Muscle of leg (tissue), 11 donors: ENCODE measurements around the gene KRTAP10-4. TPM values are rescaled to one million over a fixed set of nuclear protein-coding genes. Genes with fewer than 3 reads are reported as not detected.
"Not testable (repeated sequence)": the region's sequence is repeated elsewhere in the genome, so short reads cannot be mapped to it uniquely, and the experiment has no call there.

Source experiments
- DNase-seq: peaks from one replicate; pipeline ENCODE4 v3.0.0; 2013
- H3K27ac ChIP-seq: one replicate; pipeline ENCODE4 v1.5.1; 2013; ENCODE audit warnings: mild to moderate bottlenecking, low read length, control low read depth
- H3K27me3 ChIP-seq: one replicate; pipeline ENCODE4 v1.6.1; 2013; ENCODE audit warnings: low read length; ENCODE audit not compliant: control insufficient read depth, insufficient read depth
- H3K36me3 ChIP-seq: one replicate; pipeline ENCODE4 v1.6.1; 2013; ENCODE audit warnings: low read length; ENCODE audit not compliant: control insufficient read depth, insufficient read depth
- H3K4me1 ChIP-seq: one replicate; pipeline ENCODE4 v1.6.1; 2013; ENCODE audit warnings: low read length; ENCODE audit not compliant: control insufficient read depth, insufficient read depth
- H3K4me3 ChIP-seq: one replicate; pipeline ENCODE4 v1.5.1; 2013; ENCODE audit warnings: low read length, control low read depth
- H3K9me3 ChIP-seq: replicated peaks from 2 replicates; pipeline ENCODE4 v1.6.1; 2013; ENCODE audit warnings: low read depth, low read length; ENCODE audit not compliant: control insufficient read depth
- WGBS: methylation state at CpG from one replicate; pipeline ENCODE4 v1.1.5; 2013; ENCODE audit warnings: missing lambda C conversion rate; ENCODE audit not compliant: insufficient coverage; 5-methylcytosine and 5-hydroxymethylcytosine counted together
- polyA plus RNA-seq, 8 donors: library from polyadenylated mRNA; unstranded; fragments of 120-200 nt; gene quantifications; one replicate each; pipeline versions ENCODE4 v1.2.1 to v1.2.3, GENCODE V29; 2013; ENCODE audit warnings: inconsistent platforms in 1 of 8, low replicate concordance in 1 of 8; ENCODE audit not compliant: insufficient read length in 8 of 8, insufficient read depth in 1 of 8
- total RNA-seq: library from RNA; stranded (reverse); fragments of 120-200 nt; gene quantifications from one replicate; pipeline ENCODE4 v1.2.4, GENCODE V29; 2013

Gene KRTAP10-4
- total and polyA plus RNA-seq, 9 donors: not detected

DNA sequence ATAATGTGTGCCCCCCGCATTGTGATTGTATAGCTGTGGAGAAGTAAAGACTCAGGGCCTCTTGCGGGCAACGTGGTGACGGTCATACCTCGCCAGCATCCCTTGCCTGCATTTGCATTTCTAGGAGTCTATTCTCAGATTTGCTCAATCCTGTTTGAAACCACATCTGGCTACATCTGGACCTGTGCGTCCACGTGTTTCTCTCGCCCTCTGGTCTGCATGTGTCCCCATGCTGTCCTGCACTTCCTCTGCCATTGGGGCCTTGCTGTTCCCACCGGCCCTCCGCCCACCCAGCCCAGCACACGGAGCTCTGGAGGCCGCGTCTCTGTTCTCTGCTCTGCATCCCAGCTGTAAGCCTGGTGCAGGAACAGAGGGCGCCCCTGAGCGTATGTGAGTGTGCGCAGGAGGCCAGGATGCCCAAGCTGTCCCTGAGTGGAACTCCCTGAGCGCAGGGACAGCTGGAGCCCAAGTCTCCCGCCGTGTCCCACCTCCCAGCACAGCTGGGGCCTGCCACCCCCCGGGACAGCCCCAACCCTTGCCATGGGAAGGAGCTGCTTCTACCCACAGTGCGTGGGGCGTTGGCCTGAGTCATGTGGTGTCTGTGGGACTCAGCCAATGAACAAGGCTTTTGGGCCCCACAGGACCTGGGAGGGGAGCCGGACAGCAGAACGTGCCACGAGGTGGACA, 23.9 kb upstream of the KRTAP10-4 start:
- no peak for DNase-seq
- H3K4me1 ChIP-seq: peaks cover 2% of the 10 kb centered on the region
- H3K9me3 ChIP-seq: no peaks in the 10 kb centered on the region
- H3K27me3 ChIP-seq: peaks cover 6% of the 10 kb centered on the region
- H3K36me3 ChIP-seq: no peaks in the 10 kb centered on the region
- WGBS: 45% methylated on average over 22 of the region's 25 CpGs
- no peak overlapping the region for H3K27ac ChIP-seq
- H3K4me3 ChIP-seq: no peak overlapping the region

DNA sequence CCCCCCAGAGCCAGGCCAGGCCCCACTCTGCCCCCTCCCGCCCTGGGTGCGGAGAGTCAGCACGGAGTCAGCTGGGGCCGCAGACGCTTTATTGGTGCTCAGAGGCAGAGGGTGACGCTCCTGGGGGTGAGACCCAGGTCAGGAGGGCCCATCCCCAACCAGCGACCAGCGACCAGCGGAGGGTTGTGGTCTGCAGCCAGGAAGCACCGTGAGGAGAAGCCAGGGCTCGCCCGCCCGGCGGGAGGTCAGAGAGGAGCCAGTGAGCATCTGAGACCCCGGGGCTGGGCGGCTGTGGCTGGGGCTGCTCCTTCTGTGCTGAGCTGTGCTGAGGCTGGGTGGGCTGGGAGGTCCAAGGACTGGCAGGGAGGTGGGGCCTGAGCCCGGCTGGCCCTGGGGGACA, 23.2 kb upstream of the KRTAP10-4 start:
- not testable (repeated sequence) for H3K27ac ChIP-seq, H3K4me1 ChIP-seq, H3K27me3 ChIP-seq, H3K9me3 ChIP-seq, H3K4me3 ChIP-seq, DNase-seq, H3K36me3 ChIP-seq
- 23% methylated on average over 11 of the region's 17 CpGs for WGBS

DNA sequence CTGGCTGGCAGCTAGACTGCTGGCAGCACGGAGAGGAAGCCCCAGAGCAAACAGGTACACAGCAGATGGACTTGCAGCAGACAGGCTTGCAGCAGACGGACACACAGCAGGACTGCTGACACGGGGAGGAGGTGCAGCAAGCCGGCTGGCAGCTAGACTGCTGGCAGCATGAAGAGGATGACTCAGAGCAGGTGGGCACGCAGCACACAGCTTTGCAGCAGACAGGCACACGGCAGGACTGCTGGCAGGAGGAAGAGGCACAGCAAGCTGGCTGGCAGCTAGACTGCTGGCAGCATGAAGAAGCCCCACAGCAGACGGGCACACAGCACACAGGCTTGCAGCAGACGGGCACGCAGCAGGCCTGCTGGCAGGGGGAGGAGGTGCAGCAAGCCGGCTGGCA, 22.7 kb upstream of the KRTAP10-4 start:
- DNase-seq: no peak
- Histone ChIP-seq H3K27me3 (peaks cover 6% of the 10 kb centered on the region), H3K4me3 (no peak overlapping the region), H3K9me3 (no peaks in the 10 kb centered on the region), H3K36me3 (no peaks in the 10 kb centered on the region), H3K27ac (no peak overlapping the region), H3K4me1 (peaks cover 2% of the 10 kb centered on the region)
- WGBS: 58% methylated on average over 9 of the region's 10 CpGs

DNA sequence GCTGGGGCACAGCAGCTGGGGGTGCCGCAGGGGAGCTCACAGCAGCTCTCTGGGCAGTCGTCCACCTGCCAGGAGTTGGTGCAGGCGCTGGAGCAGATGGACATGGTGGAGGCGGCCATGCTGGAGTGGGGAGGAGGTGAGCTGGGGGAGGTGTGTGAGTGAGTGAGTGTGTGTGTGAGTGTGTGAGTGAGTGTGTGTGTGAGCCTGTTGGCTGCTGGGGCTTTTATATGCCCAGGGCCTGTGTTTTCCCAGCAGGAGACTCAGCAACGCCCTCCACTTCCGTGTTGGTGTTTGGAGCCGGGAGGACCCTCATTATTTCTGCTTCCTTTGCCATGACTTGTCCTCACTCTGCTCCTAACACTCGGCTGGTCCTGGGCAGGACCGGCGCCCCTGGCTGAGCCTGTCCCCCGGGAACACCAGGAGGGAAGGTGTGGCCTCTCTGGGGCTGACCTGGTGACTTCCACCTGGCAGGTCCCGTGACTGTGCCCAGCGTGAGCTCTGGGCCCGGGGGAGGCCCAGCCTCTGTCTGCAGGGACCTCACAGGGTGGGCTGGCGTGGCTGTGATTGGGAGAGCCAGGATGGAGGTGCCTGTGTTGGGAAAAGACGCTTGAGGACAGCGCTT, 22.1 kb upstream of the KRTAP10-4 start, which contains the start of gene KRTAP10-2:
KRTAP10-2 (minus strand) TSS at position 166 of the 622 bp plus-strand sequence; CDS start at position 119, 47 bp downstream.
- no peak for DNase-seq
- 44% methylated on average over 9 of the region's 17 CpGs for WGBS
- peaks cover 2% of the 10 kb centered on the region for H3K4me1 ChIP-seq

DNA sequence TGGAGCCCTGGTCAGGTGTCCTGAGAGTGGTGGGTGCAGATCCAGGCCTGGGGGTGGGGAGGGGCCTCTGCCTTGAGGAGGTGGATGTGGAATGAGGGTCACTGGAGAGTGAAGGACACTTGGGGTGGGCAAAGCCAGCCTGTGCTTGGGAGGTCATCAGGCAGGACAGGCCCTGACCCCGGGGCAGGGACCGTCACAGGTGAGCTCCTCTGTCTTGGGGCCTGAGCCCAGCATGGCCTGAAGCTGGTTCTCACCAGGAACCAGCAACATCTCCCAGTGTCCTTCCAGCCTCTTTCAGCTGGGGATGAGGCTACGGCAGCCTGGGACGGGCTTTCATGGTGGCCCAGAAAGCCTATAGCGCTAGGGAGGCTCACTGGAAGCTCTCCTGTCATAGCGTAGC, 21.4 kb upstream of the KRTAP10-4 start:
- H3K27me3 ChIP-seq: peaks cover 9% of the 10 kb centered on the region
- no peaks in the 10 kb centered on the region for H3K9me3 ChIP-seq
- 78% methylated on average over 6 of the region's 6 CpGs for WGBS
- H3K4me3 ChIP-seq: no peak overlapping the region
- no peak for DNase-seq
- H3K4me1 ChIP-seq: peaks cover 2% of the 10 kb centered on the region
- H3K27ac ChIP-seq: no peak overlapping the region
- H3K36me3 ChIP-seq: no peaks in the 10 kb centered on the region

More for the DNA sequence above, 22.1 kb upstream of the KRTAP10-4 start, which contains the start of gene KRTAP10-2:
- Histone ChIP-seq H3K36me3 (no peaks in the 10 kb centered on the region), H3K27ac (no peak within 1 kb of the TSS), H3K27me3 (peaks cover 6% of the 10 kb centered on the region), H3K4me3 (no peak within 1 kb of the TSS), H3K9me3 (no peaks in the 10 kb centered on the region)

DNA sequence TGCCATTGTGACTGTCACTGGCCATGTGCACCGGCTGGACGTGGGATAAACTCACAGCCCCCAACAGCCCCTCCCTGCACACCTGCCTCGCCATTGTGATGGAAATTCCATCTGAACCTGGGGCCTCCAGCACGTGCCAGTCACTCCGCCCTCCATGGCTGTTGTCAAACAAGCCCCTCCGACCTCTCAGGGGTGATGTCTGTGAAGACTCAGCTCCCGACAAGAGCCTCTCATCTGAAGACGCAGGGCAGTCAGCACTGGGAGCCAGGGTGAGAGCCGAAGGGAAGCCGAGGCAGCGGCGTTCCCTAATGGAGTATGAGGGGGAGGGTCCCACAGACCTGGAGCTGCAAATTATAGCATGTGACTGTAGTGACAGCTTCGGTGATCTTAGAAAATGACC, 20.8 kb upstream of the KRTAP10-4 start:
- Histone ChIP-seq H3K4me1 (peaks cover 5% of the 10 kb centered on the region), H3K27ac (no peak overlapping the region), H3K9me3 (no peaks in the 10 kb centered on the region), H3K36me3 (no peaks in the 10 kb centered on the region), H3K4me3 (no peak overlapping the region), H3K27me3 (peaks cover 12% of the 10 kb centered on the region)
- DNase-seq: no peak
- 67% methylated on average over 13 of the region's 13 CpGs for WGBS

DNA sequence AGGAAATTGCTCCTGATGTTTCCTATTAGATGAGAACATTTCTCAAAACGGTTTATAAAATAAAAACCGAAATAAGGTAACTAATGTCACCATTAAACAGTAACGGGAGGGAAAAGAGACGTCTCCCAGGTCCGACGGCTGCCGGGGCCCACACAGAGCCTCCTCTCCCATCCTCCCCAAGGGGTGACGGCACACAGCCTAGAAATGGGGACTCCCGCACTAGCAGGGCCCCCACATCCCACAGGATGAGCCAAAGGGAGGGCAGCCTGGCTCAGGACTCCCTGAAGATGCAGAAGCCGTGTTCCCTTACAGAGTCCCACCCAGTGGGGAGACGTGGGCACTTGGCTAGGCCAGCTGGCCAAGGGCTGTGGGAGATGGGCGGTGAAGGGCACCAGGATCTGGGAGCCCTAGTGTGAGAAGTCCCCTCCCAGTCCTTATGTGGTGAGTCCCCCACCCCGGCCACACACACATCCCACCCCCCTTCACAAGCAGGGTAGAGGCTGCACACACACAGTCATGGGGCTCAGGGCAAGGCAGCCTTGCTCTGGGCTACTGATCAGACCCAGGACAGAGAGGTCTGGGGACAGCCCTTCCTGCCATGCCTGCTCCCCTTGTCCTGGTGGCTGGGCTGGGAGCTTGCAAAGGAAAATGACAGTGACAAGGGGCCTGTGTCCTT, 18.2 kb upstream of the KRTAP10-4 start:
- Histone ChIP-seq H3K27ac (no peak overlapping the region), H3K27me3 (peaks cover 9% of the 10 kb centered on the region), H3K4me3 (no peak overlapping the region), H3K36me3 (no peaks in the 10 kb centered on the region), H3K9me3 (no peaks in the 10 kb centered on the region), H3K4me1 (peaks cover 3% of the 10 kb centered on the region)
- 55% methylated on average over 2 of the region's 13 CpGs for WGBS
- no peak for DNase-seq

DNA sequence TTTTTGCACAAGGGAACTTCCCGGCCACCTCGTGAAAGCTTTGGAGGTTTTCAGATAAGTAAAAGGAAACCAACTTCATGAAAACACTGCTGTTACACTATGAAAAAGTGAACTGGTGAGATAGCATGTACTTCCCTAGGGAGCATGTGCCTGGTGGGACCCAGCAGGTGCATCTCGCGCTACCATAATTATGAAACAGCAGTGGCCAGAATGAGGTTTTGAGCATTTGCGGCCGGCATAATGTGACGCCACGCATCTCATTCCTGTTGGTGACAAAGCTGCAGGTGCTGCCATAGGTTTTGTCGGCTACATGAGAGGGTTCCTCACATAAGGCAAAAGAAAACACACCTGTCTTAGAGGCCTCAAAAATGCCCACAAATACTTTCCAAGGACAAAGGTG, 16.6 kb upstream of the KRTAP10-4 start:
- DNase-seq: no peak
- 81% methylated on average over 7 of the region's 9 CpGs for WGBS
- H3K4me1 ChIP-seq: peaks cover 3% of the 10 kb centered on the region
- no peaks in the 10 kb centered on the region for H3K9me3 ChIP-seq
- H3K27me3 ChIP-seq: peaks cover 9% of the 10 kb centered on the region
- no peak overlapping the region for H3K27ac ChIP-seq
- H3K4me3 ChIP-seq: no peak overlapping the region
- no peaks in the 10 kb centered on the region for H3K36me3 ChIP-seq

DNA sequence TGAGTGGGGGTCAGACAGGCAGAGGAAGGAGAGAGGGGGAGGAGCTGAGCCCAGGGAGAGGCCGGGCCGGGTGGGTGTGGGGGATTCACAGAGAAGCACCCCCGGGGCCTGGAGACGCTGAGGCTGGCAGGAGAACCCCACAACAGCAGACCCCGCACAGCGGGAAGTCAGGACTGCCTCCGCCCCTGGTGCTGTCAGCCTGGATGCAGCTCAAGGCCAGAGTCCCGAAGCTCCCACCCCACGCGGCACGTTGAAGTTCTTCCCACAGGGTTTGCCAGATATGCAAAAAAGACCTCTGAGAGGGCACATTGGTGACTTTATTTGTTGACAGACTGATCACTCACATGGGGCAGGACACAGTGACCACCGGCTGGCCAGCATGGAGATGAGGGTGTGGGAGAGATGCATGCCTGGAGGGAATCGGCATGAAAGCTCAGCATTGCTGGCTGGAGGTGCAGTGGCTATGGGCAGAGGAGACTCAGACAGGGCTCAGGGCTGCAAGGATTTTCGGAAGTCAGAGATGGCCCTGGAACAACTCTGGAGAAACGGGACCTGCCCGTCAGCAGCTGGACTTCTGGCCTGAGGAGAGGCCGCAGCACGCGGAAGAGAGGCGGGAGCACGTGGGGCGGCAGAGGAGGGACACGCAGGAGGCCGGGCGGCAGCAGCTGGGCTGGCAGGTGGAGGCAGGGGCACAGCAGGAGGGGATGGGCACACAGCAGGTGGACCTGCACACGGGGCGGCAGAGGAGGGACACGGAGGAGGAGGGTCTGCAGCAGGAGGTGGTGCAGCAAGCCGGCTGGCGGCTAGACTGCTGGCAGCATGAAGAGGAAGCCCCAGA, 15.8 kb upstream of the KRTAP10-4 start:
- DNase-seq: no peak
- Histone ChIP-seq H3K4me3 (no peak overlapping the region), H3K27me3 (peaks cover 9% of the 10 kb centered on the region), H3K4me1 (peaks cover 3% of the 10 kb centered on the region), H3K27ac (no peak overlapping the region), H3K36me3 (no peaks in the 10 kb centered on the region), H3K9me3 (no peaks in the 10 kb centered on the region)
- 55% methylated on average over 25 of the region's 30 CpGs for WGBS

DNA sequence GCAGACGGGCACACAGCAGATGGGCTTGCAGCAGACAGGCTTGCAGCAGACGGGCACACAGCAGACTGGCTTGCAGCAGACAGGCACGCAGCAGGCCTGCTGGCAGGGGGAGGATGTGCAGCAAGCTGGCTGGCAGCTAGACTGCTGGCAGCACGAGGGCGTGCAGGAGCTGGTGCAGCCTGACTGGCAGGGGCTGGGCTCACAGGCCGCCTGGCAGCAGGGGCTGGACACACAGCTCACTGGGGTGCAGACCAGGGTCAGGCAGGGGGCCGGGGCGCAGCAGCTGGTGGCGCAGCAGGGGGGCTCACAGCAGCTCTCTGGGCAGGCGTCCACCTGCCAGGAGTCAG, 15.2 kb upstream of the KRTAP10-4 start:
- H3K27ac ChIP-seq, H3K4me1 ChIP-seq, H3K36me3 ChIP-seq, H3K4me3 ChIP-seq, H3K9me3 ChIP-seq, DNase-seq, H3K27me3 ChIP-seq: not testable (repeated sequence)
- 64% methylated on average over 4 of the region's 10 CpGs for WGBS
